H9 (cell line): Measurements from ENCODE around the gene TBC1D4. TPM values are rescaled to one million over a fixed set of nuclear protein-coding genes. Genes with fewer than 3 reads are reported as not detected.

Experiments used
- DNase-seq: peaks from one replicate; pipeline ENCODE4 v3.0.0-alpha.2; 2017
- H2AFZ ChIP-seq: one replicate; pipeline ENCODE4 v1.6.1; 2013; ENCODE audit warnings: mild to moderate bottlenecking, low read length, control low read depth, moderate library complexity
- H2AK5ac ChIP-seq: 2 replicates; pipeline ENCODE4 v1.6.1; 2013; ENCODE audit warnings: low read length, control low read depth, mixed read lengths; ENCODE audit not compliant: insufficient read length
- H2BK120ac ChIP-seq: one replicate; pipeline ENCODE4 v1.6.1; 2013; ENCODE audit warnings: low read depth, mild to moderate bottlenecking, low read length, control low read depth, inconsistent platforms; ENCODE audit not compliant: poor library complexity, severe bottlenecking
- H2BK12ac ChIP-seq: 2 replicates; pipeline ENCODE4 v1.6.1; 2013; ENCODE audit warnings: low read length, control low read depth, mixed read lengths, low read depth; ENCODE audit not compliant: insufficient read length
- H2BK15ac ChIP-seq: 2 replicates; pipeline ENCODE4 v1.6.1; 2013; ENCODE audit warnings: low read depth, low read length, control low read depth
- H2BK20ac ChIP-seq: one replicate; pipeline ENCODE4 v1.6.1; 2013; ENCODE audit warnings: low read depth, mild to moderate bottlenecking, low read length, control low read depth, inconsistent platforms; ENCODE audit not compliant: poor library complexity, severe bottlenecking
- H2BK5ac ChIP-seq: 2 replicates; pipeline ENCODE4 v1.6.1; 2013; ENCODE audit warnings: low read length, control low read depth, mixed read lengths; ENCODE audit not compliant: insufficient read length
- H3K14ac ChIP-seq: 2 replicates; pipeline ENCODE4 v1.6.1; 2013; ENCODE audit warnings: low read length, control low read depth; ENCODE audit not compliant: insufficient read depth
- H3K18ac ChIP-seq: 2 replicates; pipeline ENCODE4 v1.6.1; 2013; ENCODE audit warnings: low read depth, mild to moderate bottlenecking, mixed read lengths, low read length, control low read depth; ENCODE audit not compliant: insufficient read length
- H3K23ac ChIP-seq: 2 replicates; pipeline ENCODE4 v1.6.1; 2013; ENCODE audit warnings: low read length, control low read depth, mixed read lengths, low read depth; ENCODE audit not compliant: insufficient read length
- H3K23me2 ChIP-seq: 2 replicates; pipeline ENCODE4 v1.6.1; 2013; ENCODE audit warnings: low read depth, mild to moderate bottlenecking, mixed read lengths, low read length, control low read depth; ENCODE audit not compliant: insufficient read length, poor library complexity, severe bottlenecking
- H3K27ac ChIP-seq: 2 replicates; pipeline ENCODE4 v1.5.1; 2013; ENCODE audit warnings: low read length, control low read depth, mixed read lengths, low read depth; ENCODE audit not compliant: insufficient read length
- H3K27me3 ChIP-seq: 2 replicates; pipeline ENCODE4 v1.6.1; 2013; ENCODE audit warnings: low read length, control low read depth, inconsistent platforms; ENCODE audit not compliant: insufficient read depth
- H3K4ac ChIP-seq: 2 replicates; pipeline ENCODE4 v1.6.1; 2013; ENCODE audit warnings: low read depth, mild to moderate bottlenecking, control low read depth, inconsistent platforms, low read length, moderate library complexity
- H3K4me1 ChIP-seq: 2 replicates; pipeline ENCODE4 v1.6.1; 2013; ENCODE audit warnings: low read length, control low read depth, inconsistent platforms; ENCODE audit not compliant: insufficient read depth
- H3K4me2 ChIP-seq: 2 replicates; pipeline ENCODE4 v1.6.1; 2013; ENCODE audit warnings: low read length, control low read depth, mixed read lengths; ENCODE audit not compliant: insufficient read length, insufficient read depth
- H3K56ac ChIP-seq: 2 replicates; pipeline ENCODE4 v1.6.1; 2013; ENCODE audit warnings: low read depth, mild to moderate bottlenecking, mixed read lengths, low read length, control low read depth; ENCODE audit not compliant: insufficient read length
- H3K79me1 ChIP-seq: 2 replicates; pipeline ENCODE4 v1.6.1; 2013; ENCODE audit warnings: low read depth, mild to moderate bottlenecking, moderate library complexity, low read length, control low read depth, inconsistent platforms; ENCODE audit not compliant: insufficient read depth, poor library complexity, severe bottlenecking
- H3K79me2 ChIP-seq: 2 replicates; pipeline ENCODE4 v1.6.1; 2013; ENCODE audit warnings: low read length, control low read depth, inconsistent platforms; ENCODE audit not compliant: insufficient read depth
- H3K9ac ChIP-seq: 2 replicates; pipeline ENCODE4 v1.6.1; 2013; ENCODE audit warnings: low read length, control low read depth, mixed read lengths; ENCODE audit not compliant: insufficient read length; ENCODE audit errors: extremely low read depth
- H3K9me3 ChIP-seq: one replicate; pipeline ENCODE4 v1.6.1; 2013; ENCODE audit warnings: low read depth, low read length, inconsistent platforms; ENCODE audit not compliant: control insufficient read depth
- H3T11ph ChIP-seq: one replicate; pipeline ENCODE4 v1.6.1; 2013; ENCODE audit warnings: mild to moderate bottlenecking, low read length, control low read depth, inconsistent platforms
- H4K20me1 ChIP-seq: one replicate; pipeline ENCODE4 v1.6.1; 2013; ENCODE audit not compliant: control insufficient read depth, insufficient read length, insufficient read depth
- H4K5ac ChIP-seq: 2 replicates; pipeline ENCODE4 v1.6.1; 2013; ENCODE audit warnings: low read depth, mild to moderate bottlenecking, mixed read lengths, low read length, control low read depth; ENCODE audit not compliant: insufficient read length
- H4K8ac ChIP-seq: replicated peaks from 2 replicates; pipeline ENCODE4 v1.6.1; 2013; ENCODE audit warnings: low read length, control low read depth, mixed read lengths, low read depth; ENCODE audit not compliant: insufficient read length
- H4K91ac ChIP-seq: 2 replicates; pipeline ENCODE4 v1.6.1; 2013; ENCODE audit warnings: low read depth, mild to moderate bottlenecking, moderate library complexity, mixed read lengths, low read length, control low read depth; ENCODE audit not compliant: insufficient read length
- H3K27ac Mint-ChIP-seq, 3 experiments: 2 replicates in 2 of 3; 3 replicates in 1 of 3; pipeline ENCODE4 v1.8.0; 2020 to 2021; ENCODE audit warnings: mixed read lengths in 3 of 3, mild to moderate bottlenecking in 1 of 3, moderate library complexity in 1 of 3
- H3K27me3 Mint-ChIP-seq: 2 replicates; pipeline ENCODE4 v1.8.0; 2021; ENCODE audit warnings: low read depth, mild to moderate bottlenecking, moderate library complexity, mixed read lengths
- H3K36me3 Mint-ChIP-seq, 3 experiments: 2 replicates in 2 of 3; 3 replicates in 1 of 3; pipeline ENCODE4 v1.8.0; 2020 to 2021; ENCODE audit warnings: low read depth in 3 of 3, mixed read lengths in 3 of 3; ENCODE audit not compliant: insufficient read depth in 1 of 3
- H3K4me1 Mint-ChIP-seq, 2 experiments: 2 replicates each; pipeline ENCODE4 v1.8.0; 2020; ENCODE audit warnings: mixed read lengths in 2 of 2
- H3K4me3 Mint-ChIP-seq, 2 experiments: 2 replicates in 1 of 2; 3 replicates in 1 of 2; pipeline ENCODE4 v1.8.0; 2020 to 2021; ENCODE audit warnings: mild to moderate bottlenecking in 2 of 2, mixed read lengths in 2 of 2, moderate library complexity in 1 of 2
- H3K9me3 Mint-ChIP-seq, 2 experiments: 2 replicates in 1 of 2; 3 replicates in 1 of 2; pipeline ENCODE4 v1.8.0; 2020; ENCODE audit warnings: mild to moderate bottlenecking in 2 of 2, mixed read lengths in 2 of 2, moderate library complexity in 1 of 2
- CTCF ChIP-seq: fragments of 200-600 bp; sonication (generic); conservative IDR thresholded peaks from 3 replicates; pipeline ENCODE4 v1.8.0; 2021; ENCODE audit warnings: antibody characterized with exemption, mild to moderate bottlenecking
- whole genome bisulfite sequencing: extraction: QIAGEN DNeasy Blood & Tissue Kit; methylation state at CpG from one replicate; pipeline ENCODE4 v1.1.7; 2013; ENCODE audit warnings: missing lambda C conversion rate, low lambda C conversion rate, mixed read lengths; ENCODE audit not compliant: insufficient read length; ENCODE audit errors: extremely low coverage; 5-methylcytosine and 5-hydroxymethylcytosine counted together
- total RNA-seq: library from RNA; stranded (reverse); gene quantifications from 2 replicates; pipeline ENCODE4 v1.2.1, GENCODE V29; 2021

The TBC1D4 gene
- total RNA-seq, 1 experiment from 2014 or later: 10.5 TPM

- no peak for DNase-seq
- Mint-ChIP-seq H3K9me3 (peaks cover 2 to 4% of the 10 kb centered on the region in 2 experiments; a peak in 2 of 5 replicates), H3K27me3 (no peaks in the 10 kb centered on the region), H3K4me1 (no peaks in the 10 kb centered on the region), H3K27ac (no peak overlapping the region; a peak in 1 of 7 replicates), H3K4me3 (no peak overlapping the region), H3K36me3 (peaks cover 0 to 11% (median 0%) of the 10 kb centered on the region in 3 experiments; a peak in 1 of 7 replicates)
- Histone ChIP-seq H3K23me2 (no peaks in the 10 kb centered on the region), H3K18ac (no peak overlapping the region), H3K23ac (no peak overlapping the region), H3K9ac (no peak overlapping the region), H3K79me1 (no peaks in the 10 kb centered on the region), H3T11ph (no peak overlapping the region), H3K9me3 (no peaks in the 10 kb centered on the region), H2BK15ac (no peak overlapping the region), H3K27ac (no peak overlapping the region), H3K27me3 (no peaks in the 10 kb centered on the region), H2AFZ (no peak overlapping the region), H4K5ac (no peak overlapping the region), H2BK12ac (no peak overlapping the region), H3K79me2 (no peaks in the 10 kb centered on the region), H3K14ac (no peak overlapping the region), H3K4me2 (no peak overlapping the region), H3K56ac (no peak overlapping the region), H4K20me1 (no peaks in the 10 kb centered on the region), H3K4ac (no peak overlapping the region), H3K4me1 (no peaks in the 10 kb centered on the region), H2BK120ac (no peak overlapping the region), H2BK20ac (no peak overlapping the region), H4K8ac (no peak overlapping the region), H2BK5ac (no peak overlapping the region), H4K91ac (no peak overlapping the region), H2AK5ac (no peak overlapping the region)
- no peak for TF ChIP-seq CTCF
- no CpG with 5 or more reads among the region's 6 CpGs for WGBS
Measured at GRCh38 chr13:75444016-75444415, 38.0 kb downstream of the TBC1D4 start.
